Thoracic aorta (tissue), 2 donors: ENCODE results near the gene YOD1. TPM values are rescaled to one million over a fixed set of nuclear protein-coding genes. Genes with fewer than 3 reads are reported as not detected.

Experiments
- ATAC-seq: fragments of 150-250 bp; one replicate; pipeline ENCODE4 v1.8.0; 2017; ENCODE audit warnings: low read depth; ENCODE audit not compliant: insufficient number of reproducible peaks, low FRiP score
- DNase-seq: peaks from one replicate; pipeline ENCODE4 v3.0.0-alpha.2; 2020; ENCODE audit warnings: low spot score
- H3K27ac ChIP-seq, 2 donors: fragments of 200-600 bp; sonication (generic); 1 replicate in 1 of 2; 2 replicates in 1 of 2; pipeline ENCODE4 v1.5.1; 2016; ENCODE audit warnings: mild to moderate bottlenecking in 2 of 2, moderate library complexity in 2 of 2
- H3K27me3 ChIP-seq: fragments of 200-600 bp; sonication (generic); replicated peaks from 2 replicates; pipeline ENCODE4 v1.6.0; 2016; ENCODE audit warnings: mild to moderate bottlenecking; ENCODE audit not compliant: insufficient read depth
- H3K36me3 ChIP-seq: fragments of 200-600 bp; sonication (generic); one replicate; pipeline ENCODE4 v1.5.1; 2016
- H3K4me1 ChIP-seq, 2 donors: fragments of 200-600 bp; sonication (generic); 1 replicate in 1 of 2; 2 replicates in 1 of 2; pipeline versions ENCODE4 v1.5.1 to v1.6.0; 2016; ENCODE audit warnings: low read depth in 2 of 2, mild to moderate bottlenecking in 1 of 2; ENCODE audit not compliant: control insufficient read depth in 1 of 2
- H3K4me3 ChIP-seq: fragments of 200-600 bp; sonication (generic); 2 replicates; pipeline ENCODE4 v1.5.1; 2016; ENCODE audit warnings: mild to moderate bottlenecking
- H3K9me3 ChIP-seq: fragments of 200-600 bp; sonication (generic); 2 replicates; pipeline ENCODE4 v1.5.1; 2016
- total RNA-seq, 2 donors: library from RNA; depleted of rRNA; stranded (reverse); fragments of >200 nt; gene quantifications; one replicate each; pipeline versions ENCODE4 v1.1.0 to v1.2.3, GENCODE V29; 2016
- TF ChIP-seq, protein P1 (sequence below): fragments of 200-600 bp; sonication (generic); IDR thresholded peaks from one replicate; pipeline ENCODE4 v1.5.1; 2019; ENCODE audit warnings: antibody characterized with exemption

The YOD1 gene
- total RNA-seq, 2 donors from 2014 or later: 3.8 to 8.4 TPM

- ATAC-seq (no peak), DNase-seq (no peak)
- Histone ChIP-seq H3K36me3 (no peaks in the 10 kb centered on the region), H3K9me3 (no peaks in the 10 kb centered on the region), H3K27me3 (no peaks in the 10 kb centered on the region), H3K4me3 (no peak overlapping the region), H3K27ac (no peak overlapping the region), H3K4me1 (peaks cover 0 to 8% of the 10 kb centered on the region in 2 donors)
- TF ChIP-seq, protein P1, sequence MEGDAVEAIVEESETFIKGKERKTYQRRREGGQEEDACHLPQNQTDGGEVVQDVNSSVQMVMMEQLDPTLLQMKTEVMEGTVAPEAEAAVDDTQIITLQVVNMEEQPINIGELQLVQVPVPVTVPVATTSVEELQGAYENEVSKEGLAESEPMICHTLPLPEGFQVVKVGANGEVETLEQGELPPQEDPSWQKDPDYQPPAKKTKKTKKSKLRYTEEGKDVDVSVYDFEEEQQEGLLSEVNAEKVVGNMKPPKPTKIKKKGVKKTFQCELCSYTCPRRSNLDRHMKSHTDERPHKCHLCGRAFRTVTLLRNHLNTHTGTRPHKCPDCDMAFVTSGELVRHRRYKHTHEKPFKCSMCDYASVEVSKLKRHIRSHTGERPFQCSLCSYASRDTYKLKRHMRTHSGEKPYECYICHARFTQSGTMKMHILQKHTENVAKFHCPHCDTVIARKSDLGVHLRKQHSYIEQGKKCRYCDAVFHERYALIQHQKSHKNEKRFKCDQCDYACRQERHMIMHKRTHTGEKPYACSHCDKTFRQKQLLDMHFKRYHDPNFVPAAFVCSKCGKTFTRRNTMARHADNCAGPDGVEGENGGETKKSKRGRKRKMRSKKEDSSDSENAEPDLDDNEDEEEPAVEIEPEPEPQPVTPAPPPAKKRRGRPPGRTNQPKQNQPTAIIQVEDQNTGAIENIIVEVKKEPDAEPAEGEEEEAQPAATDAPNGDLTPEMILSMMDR: no peak
Measured at GRCh38 chr1:207081806-207082205, 30.8 kb upstream of the YOD1 start.

DNA sequence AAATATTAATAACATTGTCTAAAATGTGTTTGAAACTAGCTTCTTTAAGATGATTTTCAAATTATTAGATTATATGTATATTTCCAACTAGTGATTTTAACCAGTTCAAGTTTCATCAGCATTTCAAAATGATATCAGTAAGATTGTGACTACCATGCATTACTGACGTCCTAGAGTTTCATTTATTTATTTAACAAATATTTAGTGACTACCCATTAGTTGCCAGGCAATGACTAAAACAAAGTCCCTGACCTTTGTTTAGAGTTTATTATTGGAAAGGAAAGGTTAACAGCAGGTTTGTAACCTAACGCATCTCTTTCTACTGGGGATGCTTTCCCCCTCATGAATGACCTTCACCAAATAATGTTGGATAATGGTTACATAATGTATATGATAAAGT, 30.1 kb upstream of the YOD1 start:
- Histone ChIP-seq H3K9me3 (no peaks in the 10 kb centered on the region), H3K4me3 (no peak overlapping the region), H3K27me3 (no peaks in the 10 kb centered on the region), H3K27ac (no peak overlapping the region), H3K4me1 (peaks cover 0 to 12% of the 10 kb centered on the region in 2 donors), H3K36me3 (no peaks in the 10 kb centered on the region)
- no peak for DNase-seq
- TF ChIP-seq, protein P1: no peak
- no peak for ATAC-seq

DNA sequence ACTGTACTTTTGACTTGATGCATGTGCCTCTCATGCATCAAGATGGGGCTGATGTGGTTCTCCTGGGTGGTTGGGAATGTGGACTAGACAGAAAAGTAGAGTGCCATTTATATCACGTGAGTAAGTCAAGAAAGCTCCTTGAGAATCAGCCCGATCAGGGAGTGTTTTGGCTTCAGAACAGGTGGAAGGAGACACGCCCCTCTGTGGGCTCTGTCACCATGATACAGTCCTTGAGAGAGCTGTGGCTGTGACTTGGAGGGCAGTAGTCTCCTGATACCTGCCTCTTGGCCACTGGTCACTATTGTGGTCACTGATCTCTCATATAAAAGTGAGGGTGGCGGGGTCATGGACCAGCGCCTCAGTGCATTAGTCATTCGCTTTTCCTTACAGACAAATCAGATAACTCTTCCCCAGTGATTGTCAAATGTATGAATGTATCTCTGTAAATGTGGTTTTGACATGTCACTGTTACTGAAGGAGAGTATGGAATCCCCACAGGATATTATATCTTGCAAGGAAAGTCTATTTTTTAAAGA, 28.8 kb upstream of the YOD1 start:
- Histone ChIP-seq H3K36me3 (no peaks in the 10 kb centered on the region), H3K27ac (no peak overlapping the region), H3K9me3 (no peaks in the 10 kb centered on the region), H3K27me3 (no peaks in the 10 kb centered on the region), H3K4me3 (no peak overlapping the region), H3K4me1 (peaks cover 0 to 12% of the 10 kb centered on the region in 2 donors)
- no peak for DNase-seq
- ATAC-seq: no peak
- TF ChIP-seq, protein P1: no peak

DNA sequence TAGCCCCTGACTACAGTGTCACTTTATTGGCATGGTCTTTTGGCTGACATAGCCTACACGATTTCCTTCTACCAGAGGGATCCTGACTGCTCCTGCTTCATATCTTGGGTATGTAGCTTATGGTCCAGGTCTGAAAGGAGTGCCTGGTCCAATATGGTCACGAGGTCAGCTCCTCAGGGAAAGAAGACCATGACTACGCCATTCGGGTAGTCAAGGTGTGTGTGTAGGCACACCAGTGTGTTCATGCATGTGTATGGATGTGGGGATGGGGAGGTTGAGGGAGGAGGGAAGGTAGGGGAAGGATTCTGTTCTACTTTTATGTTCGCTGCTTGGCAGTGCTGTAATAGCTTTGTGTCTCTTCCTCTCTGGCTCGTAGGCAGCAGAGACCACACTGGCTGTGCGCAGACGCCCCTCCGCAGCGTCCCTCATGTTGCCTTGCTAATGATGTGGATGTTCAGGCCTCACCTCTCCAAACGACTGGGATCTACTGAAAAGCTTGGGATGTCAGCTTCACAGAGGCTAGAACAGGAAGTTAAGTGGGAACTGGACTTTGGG, 27.6 kb upstream of the YOD1 start:
- H3K4me1 ChIP-seq: peaks cover 0 to 12% of the 10 kb centered on the region in 2 donors
- no peaks in the 10 kb centered on the region for H3K36me3 ChIP-seq
- TF ChIP-seq, protein P1: no peak
- H3K4me3 ChIP-seq: no peak overlapping the region
- H3K27ac ChIP-seq: no peak overlapping the region
- ATAC-seq: no peak
- DNase-seq: no peak
- no peaks in the 10 kb centered on the region for H3K27me3 ChIP-seq
- no peaks in the 10 kb centered on the region for H3K9me3 ChIP-seq

DNA sequence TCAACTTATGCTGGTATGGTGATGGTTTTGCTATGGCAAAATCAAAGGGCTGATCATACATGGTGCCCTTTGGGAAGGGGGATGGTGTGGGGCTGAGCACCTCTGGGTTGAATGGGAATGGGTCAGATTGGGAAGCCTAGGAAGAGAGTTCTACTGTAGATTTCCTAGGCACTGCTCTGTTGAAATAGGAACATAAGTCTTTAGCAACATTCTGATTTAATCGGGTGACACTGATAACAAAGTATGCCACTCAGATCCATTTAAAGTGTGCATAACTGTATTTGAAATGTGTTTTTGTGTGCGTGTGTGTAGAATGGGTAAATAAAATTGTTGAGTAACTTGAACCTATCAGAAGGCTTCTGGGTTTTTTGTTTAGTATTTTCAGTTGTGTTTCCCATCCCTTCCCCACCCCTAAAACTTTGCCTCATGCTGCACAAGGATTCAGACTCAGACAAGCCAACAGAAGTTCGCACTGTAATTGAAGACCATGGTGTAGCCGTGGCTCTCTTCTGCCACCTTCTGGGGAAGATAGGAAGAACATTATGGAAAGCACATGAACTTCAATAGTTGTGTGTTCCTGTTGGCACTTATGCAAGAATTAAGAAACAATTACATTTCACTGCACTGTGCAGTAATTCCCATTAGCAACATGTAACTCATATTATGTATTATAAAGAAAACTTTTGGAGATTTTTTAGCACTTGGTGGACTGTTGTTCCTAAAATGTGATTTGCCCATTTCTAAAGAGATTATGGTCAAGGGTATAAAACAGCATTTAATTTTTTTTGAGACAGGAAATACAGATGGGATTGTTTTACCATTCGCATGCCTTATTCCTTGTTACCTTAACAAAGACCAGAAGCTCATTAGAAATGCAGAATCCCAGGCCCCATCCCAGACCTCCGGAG, 26.7 kb upstream of the YOD1 start:
- H3K27me3 ChIP-seq: no peaks in the 10 kb centered on the region
- no peaks in the 10 kb centered on the region for H3K9me3 ChIP-seq
- H3K36me3 ChIP-seq: no peaks in the 10 kb centered on the region
- H3K4me3 ChIP-seq: no peak overlapping the region
- ATAC-seq: peak; percentile 66
- TF ChIP-seq, protein P1: peak; percentile 81
- H3K27ac ChIP-seq: no peak overlapping the region
- no peak for DNase-seq
- H3K4me1 ChIP-seq: peaks cover 0 to 12% of the 10 kb centered on the region in 2 donors
